ENCODE measurements around the gene HECTD4. TPM values are rescaled to one million over a fixed set of nuclear protein-coding genes. Genes with fewer than 3 reads are reported as not detected.

HECTD4 gene
- total and polyA plus RNA-seq, 10 donors: 5.4 to 70.8 (median 50.1) TPM

DNA sequence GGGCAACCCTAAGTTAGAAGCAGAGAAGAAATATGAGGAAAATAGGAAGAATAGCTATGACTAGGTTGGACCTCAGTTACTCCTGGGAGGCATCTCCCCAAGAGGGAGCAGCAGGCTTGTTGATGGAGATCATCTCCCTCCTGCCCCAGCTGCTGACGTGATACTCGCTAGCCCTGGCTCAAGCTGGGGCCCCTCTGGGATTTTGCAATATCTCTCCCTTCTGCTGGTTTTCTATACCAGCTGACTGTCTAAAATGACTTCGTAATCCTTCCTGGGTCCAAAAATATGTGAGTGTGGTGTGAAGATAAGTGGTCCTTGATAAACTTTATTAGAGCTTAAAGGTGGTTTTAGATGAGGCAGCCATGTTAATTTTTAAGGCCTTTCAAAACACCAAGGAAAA lies 4.5 kb upstream of the HECTD4 start:
- peaks cover 0 to 10% (median 0%) of the 10 kb centered on the region in 7 donors for H3K27me3 ChIP-seq (replicated peaks in 1 of 7)
- no peak overlapping the region for H3K27ac ChIP-seq
- WGBS, 5 donors: 49 to 78% (median 54%) methylated on average over 3 of the region's 3 CpGs
- H3K36me3 ChIP-seq: no peaks in the 10 kb centered on the region
- peaks cover 0 to 23% (median 14%) of the 10 kb centered on the region in 6 donors for H3K4me1 ChIP-seq
- DNase-seq: no peak
- H3K9me3 ChIP-seq: no peaks in the 10 kb centered on the region
- H3K4me3 ChIP-seq: no peak overlapping the region
- TF ChIP-seq POLR2A (IDR thresholded peaks at IDR 0.05) (no peak), POLR2AphosphoS5 (IDR thresholded peaks at IDR 0.05) (no peak)
- TF ChIP-seq, protein P1, sequence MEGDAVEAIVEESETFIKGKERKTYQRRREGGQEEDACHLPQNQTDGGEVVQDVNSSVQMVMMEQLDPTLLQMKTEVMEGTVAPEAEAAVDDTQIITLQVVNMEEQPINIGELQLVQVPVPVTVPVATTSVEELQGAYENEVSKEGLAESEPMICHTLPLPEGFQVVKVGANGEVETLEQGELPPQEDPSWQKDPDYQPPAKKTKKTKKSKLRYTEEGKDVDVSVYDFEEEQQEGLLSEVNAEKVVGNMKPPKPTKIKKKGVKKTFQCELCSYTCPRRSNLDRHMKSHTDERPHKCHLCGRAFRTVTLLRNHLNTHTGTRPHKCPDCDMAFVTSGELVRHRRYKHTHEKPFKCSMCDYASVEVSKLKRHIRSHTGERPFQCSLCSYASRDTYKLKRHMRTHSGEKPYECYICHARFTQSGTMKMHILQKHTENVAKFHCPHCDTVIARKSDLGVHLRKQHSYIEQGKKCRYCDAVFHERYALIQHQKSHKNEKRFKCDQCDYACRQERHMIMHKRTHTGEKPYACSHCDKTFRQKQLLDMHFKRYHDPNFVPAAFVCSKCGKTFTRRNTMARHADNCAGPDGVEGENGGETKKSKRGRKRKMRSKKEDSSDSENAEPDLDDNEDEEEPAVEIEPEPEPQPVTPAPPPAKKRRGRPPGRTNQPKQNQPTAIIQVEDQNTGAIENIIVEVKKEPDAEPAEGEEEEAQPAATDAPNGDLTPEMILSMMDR (IDR thresholded peaks at IDR 0.05 in 8 of 11, conservative IDR thresholded peaks at IDR 0.05 in 3 of 11): no peak
- intact Hi-C loops (cut with DNase I; ENCODE audit: low total_unique reads): loop anchor here (5.0 kb wide), 1 partner anchor 189 kb away; no protein-coding TSS in a partner anchor

DNA sequence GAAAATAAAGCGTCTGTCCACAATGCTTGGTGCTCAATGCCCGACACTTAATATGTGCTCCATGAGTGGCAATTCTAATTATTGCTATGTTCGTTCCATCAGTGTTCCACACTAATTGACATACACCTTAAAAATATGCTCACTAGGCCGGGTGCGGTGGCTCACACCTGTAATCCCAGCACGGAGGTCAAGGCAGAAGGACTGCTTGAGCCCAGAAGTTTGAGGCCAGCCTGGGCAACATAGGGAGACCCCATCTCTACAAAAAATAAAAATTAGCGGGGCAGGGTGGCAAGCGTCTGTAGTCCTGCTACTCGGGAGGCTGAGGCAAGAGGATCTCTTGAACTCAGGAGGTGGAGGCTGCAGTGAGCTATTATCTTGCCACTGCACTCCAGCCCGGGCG lies 635 bp upstream of the HECTD4 start:
- Histone ChIP-seq H3K36me3 (no peaks in the 10 kb centered on the region), H3K27ac (peak overlapping the region in 7 of 8 donors; percentile 68 to 92 (median 89)), H3K27me3 (replicated peaks in 1 of 7) (peaks cover 0 to 4% (median 0%) of the 10 kb centered on the region in 7 donors), H3K4me1 (peaks cover 11 to 53% (median 32%) of the 10 kb centered on the region in 6 donors), H3K4me3 (peak overlapping the region in 6 of 8 donors; percentile 62 to 100 (median 93)), H3K9me3 (no peaks in the 10 kb centered on the region)
- WGBS, 5 donors: 89 to 95% (median 91%) methylated on average over 11 of the region's 11 CpGs
- TF ChIP-seq POLR2A (IDR thresholded peaks at IDR 0.05): no peak
- TF ChIP-seq, protein P1 (IDR thresholded peaks at IDR 0.05 in 8 of 11, conservative IDR thresholded peaks at IDR 0.05 in 3 of 11): no peak
- TF ChIP-seq POLR2AphosphoS5 (IDR thresholded peaks at IDR 0.05): no peak
- no peak for DNase-seq
- intact Hi-C loops (cut with DNase I; ENCODE audit: low total_unique reads): no loop called here

GRCh38 chr12:112381406-112381882 lies 787 bp downstream of the HECTD4 start:
- H3K27ac ChIP-seq: peak overlapping the region; percentile 68 to 92 (median 89)
- no peak for DNase-seq
- peaks cover 11 to 40% (median 26%) of the 10 kb centered on the region in 6 donors for H3K4me1 ChIP-seq

More at GRCh38 chr12:112381406-112381882, 787 bp downstream of the HECTD4 start:
- 0 to 30% (median 1%) methylated on average over 19 to 33 of the region's 33 CpGs for WGBS, 5 donors
- Histone ChIP-seq H3K9me3 (no peaks in the 10 kb centered on the region), H3K36me3 (no peaks in the 10 kb centered on the region), H3K27me3 (replicated peaks in 1 of 7) (no peaks in the 10 kb centered on the region), H3K4me3 (peak overlapping the region; percentile 62 to 100 (median 93))
- TF ChIP-seq POLR2A (IDR thresholded peaks at IDR 0.05) (no peak), POLR2AphosphoS5 (IDR thresholded peaks at IDR 0.05) (no peak)
- TF ChIP-seq, protein P1 (IDR thresholded peaks at IDR 0.05 in 8 of 11, conservative IDR thresholded peaks at IDR 0.05 in 3 of 11): no peak
- intact Hi-C loops (cut with DNase I; ENCODE audit: low total_unique reads): no loop called here
